Stimulated activated CD4-positive, alpha-beta T cell treated with anti-CD3 and anti-CD28 coated beads, Interleukin-1b, Interleukin-23, amount 100 ng/mL, for 4 hours (primary cell): Measurements from ENCODE around the gene CCDC33.

ENCODE experiments used
- DNase-seq, 2 donors: peaks; one replicate each; pipeline ENCODE4 v3.0.0-alpha.2; 2020; ENCODE audit warnings: low read depth in 2 of 2

Gene CCDC33

GRCh38 chr15:74258456-74259291 lies 22.5 kb downstream of the CCDC33 start:
- DNase-seq = no peak

GRCh38 chr15:74259292-74259648 lies 23.1 kb downstream of the CCDC33 start:
- DNase-seq = no peak

GRCh38 chr15:74259821-74260607 lies 23.9 kb downstream of the CCDC33 start:
- no peak for DNase-seq

GRCh38 chr15:74261041-74261440 lies 24.9 kb downstream of the CCDC33 start:
- DNase-seq = no peak

GRCh38 chr15:74261685-74262084 lies 25.6 kb downstream of the CCDC33 start:
- no peak for DNase-seq

GRCh38 chr15:74262151-74262550 lies 26.0 kb downstream of the CCDC33 start:
- no peak for DNase-seq

GRCh38 chr15:74262625-74263024 lies 26.5 kb downstream of the CCDC33 start:
- no peak for DNase-seq

- DNase-seq = no peak
Observed at GRCh38 chr15:74263466-74263865, 27.3 kb downstream of the CCDC33 start.

GRCh38 chr15:74264081-74264501 lies 28.0 kb downstream of the CCDC33 start:
- no peak for DNase-seq

GRCh38 chr15:74265046-74265639 lies 29.0 kb downstream of the CCDC33 start:
- DNase-seq = peak in 1 of 2 donors; percentile 5

GRCh38 chr15:74268020-74268419 lies 31.9 kb downstream of the CCDC33 start:
- DNase-seq = no peak

- no peak for DNase-seq
Observed at GRCh38 chr15:74269362-74270035, 33.4 kb downstream of the CCDC33 start.

- DNase-seq = no peak
Observed at GRCh38 chr15:74270155-74270554, 34.0 kb downstream of the CCDC33 start.

GRCh38 chr15:74270854-74271520 lies 34.9 kb downstream of the CCDC33 start:
- DNase-seq = no peak

GRCh38 chr15:74272812-74273211 lies 36.7 kb downstream of the CCDC33 start:
- no peak for DNase-seq

- DNase-seq = no peak
Observed at GRCh38 chr15:74274470-74275038, 38.4 kb downstream of the CCDC33 start.

GRCh38 chr15:74275957-74276356 lies 39.8 kb downstream of the CCDC33 start:
- DNase-seq = no peak

GRCh38 chr15:74276560-74276959 lies 40.4 kb downstream of the CCDC33 start:
- no peak for DNase-seq

GRCh38 chr15:74277242-74277810 lies 41.2 kb downstream of the CCDC33 start:
- DNase-seq = no peak

- DNase-seq = no peak
Observed at GRCh38 chr15:74278207-74278606, 42.1 kb downstream of the CCDC33 start.
